ENCODE results near the gene HBM. TPM values are rescaled to one million over a fixed set of nuclear protein-coding genes. Genes with fewer than 3 reads are reported as not detected.
A peak's percentile ranks its signal among the peaks of the same experiment; 100 is the strongest.

The HBM gene
- total RNA-seq, 2 donors from 2014 or later, result not detected

DNA sequence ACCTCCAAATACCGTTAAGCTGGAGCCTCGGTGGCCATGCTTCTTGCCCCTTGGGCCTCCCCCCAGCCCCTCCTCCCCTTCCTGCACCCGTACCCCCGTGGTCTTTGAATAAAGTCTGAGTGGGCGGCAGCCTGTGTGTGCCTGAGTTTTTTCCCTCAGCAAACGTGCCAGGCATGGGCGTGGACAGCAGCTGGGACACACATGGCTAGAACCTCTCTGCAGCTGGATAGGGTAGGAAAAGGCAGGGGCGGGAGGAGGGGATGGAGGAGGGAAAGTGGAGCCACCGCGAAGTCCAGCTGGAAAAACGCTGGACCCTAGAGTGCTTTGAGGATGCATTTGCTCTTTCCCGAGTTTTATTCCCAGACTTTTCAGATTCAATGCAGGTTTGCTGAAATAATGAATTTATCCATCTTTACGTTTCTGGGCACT is 11.6 kb downstream of the HBM start:
- no peak overlapping the region for H3K9ac ChIP-seq (ENCODE audit: extremely low read depth, low read length, poor library complexity, severe bottlenecking)
- TF ChIP-seq, protein P1, sequence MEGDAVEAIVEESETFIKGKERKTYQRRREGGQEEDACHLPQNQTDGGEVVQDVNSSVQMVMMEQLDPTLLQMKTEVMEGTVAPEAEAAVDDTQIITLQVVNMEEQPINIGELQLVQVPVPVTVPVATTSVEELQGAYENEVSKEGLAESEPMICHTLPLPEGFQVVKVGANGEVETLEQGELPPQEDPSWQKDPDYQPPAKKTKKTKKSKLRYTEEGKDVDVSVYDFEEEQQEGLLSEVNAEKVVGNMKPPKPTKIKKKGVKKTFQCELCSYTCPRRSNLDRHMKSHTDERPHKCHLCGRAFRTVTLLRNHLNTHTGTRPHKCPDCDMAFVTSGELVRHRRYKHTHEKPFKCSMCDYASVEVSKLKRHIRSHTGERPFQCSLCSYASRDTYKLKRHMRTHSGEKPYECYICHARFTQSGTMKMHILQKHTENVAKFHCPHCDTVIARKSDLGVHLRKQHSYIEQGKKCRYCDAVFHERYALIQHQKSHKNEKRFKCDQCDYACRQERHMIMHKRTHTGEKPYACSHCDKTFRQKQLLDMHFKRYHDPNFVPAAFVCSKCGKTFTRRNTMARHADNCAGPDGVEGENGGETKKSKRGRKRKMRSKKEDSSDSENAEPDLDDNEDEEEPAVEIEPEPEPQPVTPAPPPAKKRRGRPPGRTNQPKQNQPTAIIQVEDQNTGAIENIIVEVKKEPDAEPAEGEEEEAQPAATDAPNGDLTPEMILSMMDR (conservative IDR thresholded peaks at IDR 0.05), result no peak
- no peaks in the 10 kb centered on the region for H3K4me1 ChIP-seq (ENCODE audit: control insufficient read depth, insufficient read depth, low read length)
- 18 to 24% methylated on average over 6 to 13 of the region's 13 CpGs for WGBS, 2 experiments (ENCODE audit: insufficient coverage in 1 of 2, insufficient read length in 1 of 2)
- no peak overlapping the region for H3K27ac Mint-ChIP-seq
- H3K4me3 ChIP-seq (ENCODE audit: low read length), result no peak overlapping the region
- H3K4me3 Mint-ChIP-seq, result no peak overlapping the region
- H3K27me3 ChIP-seq (ENCODE audit: control insufficient read depth, insufficient read depth, low read length, poor library complexity, severe bottlenecking), result peaks cover 75% of the 10 kb centered on the region
- no peaks in the 10 kb centered on the region for H3K9me3 ChIP-seq (ENCODE audit: control insufficient read depth, low read length)
- H3K27ac ChIP-seq (ENCODE audit: low read depth, low read length), result no peak overlapping the region
- peak; percentile 53 for DNase-seq
- no peaks in the 10 kb centered on the region for H3K36me3 ChIP-seq (ENCODE audit: control insufficient read depth, insufficient read depth, low read length)
- peaks cover 67% of the 10 kb centered on the region for H3K27me3 Mint-ChIP-seq (ENCODE audit: insufficient read depth)
- peaks cover 4% of the 10 kb centered on the region for H3K36me3 Mint-ChIP-seq (ENCODE audit: low read depth)
- peaks cover 13% of the 10 kb centered on the region for H3K4me1 Mint-ChIP-seq
- H3K9me3 Mint-ChIP-seq, result no peaks in the 10 kb centered on the region

DNA sequence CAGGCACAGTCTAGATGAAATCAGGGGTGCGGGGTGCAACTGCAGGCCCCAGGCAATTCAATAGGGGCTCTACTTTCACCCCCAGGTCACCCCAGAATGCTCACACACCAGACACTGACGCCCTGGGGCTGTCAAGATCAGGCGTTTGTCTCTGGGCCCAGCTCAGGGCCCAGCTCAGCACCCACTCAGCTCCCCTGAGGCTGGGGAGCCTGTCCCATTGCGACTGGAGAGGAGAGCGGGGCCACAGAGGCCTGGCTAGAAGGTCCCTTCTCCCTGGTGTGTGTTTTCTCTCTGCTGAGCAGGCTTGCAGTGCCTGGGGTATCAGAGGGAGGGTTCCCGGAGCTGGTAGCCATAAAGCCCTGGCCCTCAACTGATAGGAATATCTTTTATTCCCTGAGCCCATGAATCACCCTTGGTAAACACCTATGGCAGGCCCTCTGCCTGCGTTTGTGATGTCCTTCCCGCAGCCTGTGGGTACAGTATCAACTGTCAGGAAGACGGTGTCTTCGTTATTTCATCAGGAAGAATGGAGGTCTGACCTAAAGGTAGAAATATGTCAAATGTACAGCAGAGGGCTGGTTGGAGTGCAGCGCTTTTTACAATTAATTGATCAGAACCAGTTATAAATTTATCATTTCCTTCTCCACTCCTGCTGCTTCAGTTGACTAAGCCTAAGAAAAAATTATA is 12.3 kb downstream of the HBM start:
- no peak overlapping the region for H3K4me3 Mint-ChIP-seq
- Histone ChIP-seq H3K36me3 (ENCODE audit: control insufficient read depth, insufficient read depth, low read length) (peaks cover 4% of the 10 kb centered on the region), H3K9ac (ENCODE audit: extremely low read depth, low read length, poor library complexity, severe bottlenecking) (no peak overlapping the region), H3K9me3 (ENCODE audit: control insufficient read depth, low read length) (no peaks in the 10 kb centered on the region), H3K4me3 (ENCODE audit: low read length) (no peak overlapping the region), H3K27me3 (ENCODE audit: control insufficient read depth, insufficient read depth, low read length, poor library complexity, severe bottlenecking) (peaks cover 74% of the 10 kb centered on the region), H3K27ac (ENCODE audit: low read depth, low read length) (no peak overlapping the region), H3K4me1 (ENCODE audit: control insufficient read depth, insufficient read depth, low read length) (no peaks in the 10 kb centered on the region)
- H3K4me1 Mint-ChIP-seq, result peaks cover 13% of the 10 kb centered on the region
- TF ChIP-seq, protein P1 (conservative IDR thresholded peaks at IDR 0.05), result no peak
- H3K27me3 Mint-ChIP-seq (ENCODE audit: insufficient read depth), result peaks cover 65% of the 10 kb centered on the region
- H3K36me3 Mint-ChIP-seq (ENCODE audit: low read depth), result peaks cover 7% of the 10 kb centered on the region
- no peak for DNase-seq
- no peak overlapping the region for H3K27ac Mint-ChIP-seq
- H3K9me3 Mint-ChIP-seq, result no peaks in the 10 kb centered on the region
- 73 to 75% methylated on average over 7 to 11 of the region's 11 CpGs for WGBS, 2 experiments (ENCODE audit: insufficient coverage in 1 of 2, insufficient read length in 1 of 2)

DNA sequence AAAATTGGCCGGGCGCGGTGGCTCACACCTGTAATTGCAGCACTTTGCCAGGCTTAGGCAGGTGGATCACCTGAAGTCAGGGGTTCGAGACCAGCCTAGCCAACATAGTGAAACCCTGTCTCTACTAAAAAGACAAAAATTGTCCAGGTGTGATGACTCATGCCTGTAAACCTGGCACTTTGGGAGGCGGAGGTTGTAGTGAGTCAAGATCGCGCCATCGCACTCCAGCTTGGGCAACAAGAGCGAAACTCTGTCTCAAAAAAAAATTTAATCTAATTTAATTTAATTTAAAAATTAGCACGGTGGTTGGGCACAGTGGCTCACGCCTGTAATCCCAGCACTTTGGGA is 12.9 kb downstream of the HBM start:
- Histone ChIP-seq H3K4me3 (ENCODE audit: low read length) (no peak overlapping the region), H3K27me3 (ENCODE audit: control insufficient read depth, insufficient read depth, low read length, poor library complexity, severe bottlenecking) (peaks cover 69% of the 10 kb centered on the region), H3K27ac (ENCODE audit: low read depth, low read length) (no peak overlapping the region), H3K9me3 (ENCODE audit: control insufficient read depth, low read length) (no peaks in the 10 kb centered on the region), H3K9ac (ENCODE audit: extremely low read depth, low read length, poor library complexity, severe bottlenecking) (no peak overlapping the region), H3K36me3 (ENCODE audit: control insufficient read depth, insufficient read depth, low read length) (peaks cover 4% of the 10 kb centered on the region), H3K4me1 (ENCODE audit: control insufficient read depth, insufficient read depth, low read length) (no peaks in the 10 kb centered on the region)
- H3K27ac Mint-ChIP-seq, result no peak overlapping the region
- H3K9me3 Mint-ChIP-seq, result no peaks in the 10 kb centered on the region
- H3K4me3 Mint-ChIP-seq, result no peak overlapping the region
- H3K4me1 Mint-ChIP-seq, result peaks cover 13% of the 10 kb centered on the region
- 90% methylated on average over 10 of the region's 11 CpGs for WGBS, 2 experiments (ENCODE audit: insufficient coverage in 1 of 2, insufficient read length in 1 of 2)
- no peak for DNase-seq
- H3K36me3 Mint-ChIP-seq (ENCODE audit: low read depth), result peaks cover 7% of the 10 kb centered on the region
- TF ChIP-seq, protein P1 (conservative IDR thresholded peaks at IDR 0.05), result no peak
- H3K27me3 Mint-ChIP-seq (ENCODE audit: insufficient read depth), result peaks cover 60% of the 10 kb centered on the region
